Activated T-helper 2 cell treated with anti-CD3 and anti-CD28 coated beads, Interferon-gamma antibody, Interleukin-2, Interleukin-4, amounts not matched to agents 10 μg/mL and 5 μg/mL and 100 μg/mL, durations not matched to agents 14 hours and 24 hours and 36 hours (primary cell): Measurements from ENCODE around the gene GOLGA1. TPM values are rescaled to one million over a fixed set of nuclear protein-coding genes. Genes with fewer than 3 reads are reported as not detected.
"Not testable (repeated sequence)": the region's sequence is repeated elsewhere in the genome, so short reads cannot be mapped to it uniquely, and the experiment has no call there.

ENCODE experiments used
- DNase-seq: peaks from one replicate; pipeline ENCODE4 v3.0.0; 2021; ENCODE audit warnings: low spot score
- H3K27ac Mint-ChIP-seq: one replicate; pipeline ENCODE4 v1.8.0; 2021; ENCODE audit warnings: mixed read lengths
- H3K27me3 Mint-ChIP-seq: one replicate; pipeline ENCODE4 v1.8.0; 2021; ENCODE audit warnings: low read depth, mixed read lengths
- H3K36me3 Mint-ChIP-seq: one replicate; pipeline ENCODE4 v1.8.0; 2021; ENCODE audit warnings: low read depth, mixed read lengths
- H3K4me1 Mint-ChIP-seq: one replicate; pipeline ENCODE4 v1.8.0; 2021; ENCODE audit warnings: low read depth, mixed read lengths
- H3K4me3 Mint-ChIP-seq: one replicate; pipeline ENCODE4 v1.8.0; 2021; ENCODE audit warnings: low read depth, mild to moderate bottlenecking, moderate library complexity, mixed read lengths
- H3K9me3 Mint-ChIP-seq: one replicate; pipeline ENCODE4 v1.8.0; 2021; ENCODE audit warnings: mixed read lengths
- intact Hi-C: fragments of 100-400 bp; cut with micrococcal nuclease; formaldehyde crosslinking; loops from one replicate; pipeline ENCODE4 v1.15.1; 2023
- total RNA-seq: library from RNA; stranded (reverse); gene quantifications from 2 replicates; pipeline ENCODE4 v1.2.3, GENCODE V29; 2022

GOLGA1 gene
- total RNA-seq, 1 donor from 2014 or later = 16.1 TPM

GRCh38 chr9:124959671-124960408 lies 19.0 kb upstream of the GOLGA1 start:
- H3K4me3 Mint-ChIP-seq, DNase-seq, H3K27ac Mint-ChIP-seq, H3K27me3 Mint-ChIP-seq, H3K36me3 Mint-ChIP-seq, H3K9me3 Mint-ChIP-seq, intact Hi-C loops: not testable (repeated sequence)
- peaks cover 11% of the 10 kb centered on the region for H3K4me1 Mint-ChIP-seq

GRCh38 chr9:124954255-124954654 lies 13.4 kb upstream of the GOLGA1 start:
- H3K27ac Mint-ChIP-seq = no peak overlapping the region
- H3K36me3 Mint-ChIP-seq = peaks cover 12% of the 10 kb centered on the region

GRCh38 chr9:124950050-124950718 lies 9.3 kb upstream of the GOLGA1 start:
- no peak for DNase-seq
- H3K9me3 Mint-ChIP-seq = no peaks in the 10 kb centered on the region
- H3K27ac Mint-ChIP-seq = no peak overlapping the region
- H3K4me3 Mint-ChIP-seq = no peak overlapping the region
- no peaks in the 10 kb centered on the region for H3K27me3 Mint-ChIP-seq
- H3K36me3 Mint-ChIP-seq = peaks cover 12% of the 10 kb centered on the region
- H3K4me1 Mint-ChIP-seq = no peaks in the 10 kb centered on the region
- intact Hi-C loops = no loop called here

More at GRCh38 chr9:124954255-124954654, 13.4 kb upstream of the GOLGA1 start:
- Mint-ChIP-seq H3K27me3 (no peaks in the 10 kb centered on the region), H3K4me3 (no peak overlapping the region), H3K4me1 (no peaks in the 10 kb centered on the region), H3K9me3 (no peaks in the 10 kb centered on the region)
- DNase-seq = no peak
- intact Hi-C loops = no loop called here

- no peak overlapping the region for H3K27ac Mint-ChIP-seq
- H3K9me3 Mint-ChIP-seq = no peaks in the 10 kb centered on the region
- peaks cover 12% of the 10 kb centered on the region for H3K36me3 Mint-ChIP-seq
- H3K4me3 Mint-ChIP-seq = no peak overlapping the region
- DNase-seq = no peak
- H3K27me3 Mint-ChIP-seq = no peaks in the 10 kb centered on the region
- intact Hi-C loops = no loop called here
- no peaks in the 10 kb centered on the region for H3K4me1 Mint-ChIP-seq
Observed at GRCh38 chr9:124949387-124949786, 8.5 kb upstream of the GOLGA1 start.

GRCh38 chr9:124947727-124948391 lies 7.0 kb upstream of the GOLGA1 start:
- no peak for DNase-seq
- H3K27me3 Mint-ChIP-seq = no peaks in the 10 kb centered on the region
- peaks cover 1% of the 10 kb centered on the region for H3K4me1 Mint-ChIP-seq
- H3K27ac Mint-ChIP-seq = no peak overlapping the region
- peaks cover 13% of the 10 kb centered on the region for H3K36me3 Mint-ChIP-seq
- H3K4me3 Mint-ChIP-seq = no peak overlapping the region
- H3K9me3 Mint-ChIP-seq = no peaks in the 10 kb centered on the region
- intact Hi-C loops = no loop called here

- intact Hi-C loops = no loop called here
- Mint-ChIP-seq H3K4me1 (peaks cover 9% of the 10 kb centered on the region), H3K36me3 (peaks cover 21% of the 10 kb centered on the region)
Observed at GRCh38 chr9:124946167-124946566, 5.3 kb upstream of the GOLGA1 start.

GRCh38 chr9:124941679-124942561 lies 1.0 kb upstream of the GOLGA1 start:
- peak; percentile 67 for DNase-seq
- Mint-ChIP-seq H3K36me3 (peaks cover 28% of the 10 kb centered on the region), H3K27ac (peak overlapping the region; percentile 98), H3K4me3 (peak overlapping the region; percentile 95), H3K27me3 (no peaks in the 10 kb centered on the region), H3K9me3 (no peaks in the 10 kb centered on the region), H3K4me1 (peaks cover 25% of the 10 kb centered on the region)
- intact Hi-C loops = loop anchor here (1.0 to 5.0 kb wide), 6 partner anchors 72 to 525 kb away; partner anchors contain the start of genes ARPC5L, GAPVD1, PPP6C and PSMB7

More at GRCh38 chr9:124946167-124946566, 5.3 kb upstream of the GOLGA1 start:
- Mint-ChIP-seq H3K27me3 (no peaks in the 10 kb centered on the region), H3K4me3 (no peak overlapping the region), H3K27ac (no peak overlapping the region), H3K9me3 (no peaks in the 10 kb centered on the region)
- no peak for DNase-seq

GRCh38 chr9:124940521-124940893 lies 376 bp downstream of the GOLGA1 start:
- H3K9me3 Mint-ChIP-seq = no peaks in the 10 kb centered on the region
- intact Hi-C loops = loop anchor here (5.0 kb wide), 2 partner anchors 322 to 523 kb away; partner anchors contain the start of genes GAPVD1 and PSMB7
- peak overlapping the region; percentile 95 for H3K4me3 Mint-ChIP-seq
- no peaks in the 10 kb centered on the region for H3K27me3 Mint-ChIP-seq
- H3K27ac Mint-ChIP-seq = peak overlapping the region; percentile 98
- H3K36me3 Mint-ChIP-seq = peaks cover 40% of the 10 kb centered on the region
- H3K4me1 Mint-ChIP-seq = peaks cover 25% of the 10 kb centered on the region
- no peak for DNase-seq

- Mint-ChIP-seq H3K27me3 (no peaks in the 10 kb centered on the region), H3K36me3 (peaks cover 41% of the 10 kb centered on the region), H3K9me3 (no peaks in the 10 kb centered on the region), H3K27ac (peak overlapping the region; percentile 98), H3K4me3 (peak overlapping the region; percentile 95), H3K4me1 (peaks cover 25% of the 10 kb centered on the region)
- no peak for DNase-seq
- intact Hi-C loops = loop anchor here (5.0 kb wide), 2 partner anchors 322 to 523 kb away; partner anchors contain the start of genes GAPVD1 and PSMB7
Observed at GRCh38 chr9:124939944-124940343, 939 bp downstream of the GOLGA1 start.

GRCh38 chr9:124934290-124934689 lies 6.6 kb downstream of the GOLGA1 start:
- Mint-ChIP-seq H3K27ac (no peak overlapping the region), H3K9me3 (no peaks in the 10 kb centered on the region), H3K27me3 (no peaks in the 10 kb centered on the region), H3K4me3 (no peak overlapping the region), H3K4me1 (peaks cover 14% of the 10 kb centered on the region), H3K36me3 (peaks cover 55% of the 10 kb centered on the region)
- DNase-seq = no peak
- intact Hi-C loops = no loop called here

- Mint-ChIP-seq H3K36me3 (peaks cover 55% of the 10 kb centered on the region), H3K27ac (no peak overlapping the region)
- intact Hi-C loops = no loop called here
Observed at GRCh38 chr9:124932333-124932732, 8.6 kb downstream of the GOLGA1 start.

GRCh38 chr9:124929464-124929863 lies 11.4 kb downstream of the GOLGA1 start:
- no peak for DNase-seq
- H3K4me3 Mint-ChIP-seq = no peak overlapping the region

More at GRCh38 chr9:124932333-124932732, 8.6 kb downstream of the GOLGA1 start:
- no peak for DNase-seq
- no peak overlapping the region for H3K4me3 Mint-ChIP-seq
- no peaks in the 10 kb centered on the region for H3K9me3 Mint-ChIP-seq
- H3K4me1 Mint-ChIP-seq = peaks cover 5% of the 10 kb centered on the region
- H3K27me3 Mint-ChIP-seq = no peaks in the 10 kb centered on the region

More at GRCh38 chr9:124929464-124929863, 11.4 kb downstream of the GOLGA1 start:
- intact Hi-C loops = no loop called here
- Mint-ChIP-seq H3K27ac (no peak overlapping the region), H3K36me3 (peaks cover 54% of the 10 kb centered on the region), H3K9me3 (no peaks in the 10 kb centered on the region), H3K4me1 (peaks cover 4% of the 10 kb centered on the region), H3K27me3 (no peaks in the 10 kb centered on the region)
